Activated CD4-positive, alpha-beta T cell treated with anti-CD3 and anti-CD28 coated beads for 1 hour (primary cell): ENCODE data around the gene MAFB.
"Not testable (repeated sequence)": the region's sequence is repeated elsewhere in the genome, so short reads cannot be mapped to it uniquely, and the experiment has no call there.

Experiments
- DNase-seq: peaks from one replicate; pipeline ENCODE4 v3.0.0-alpha.2; 2020

Gene MAFB

DNA sequence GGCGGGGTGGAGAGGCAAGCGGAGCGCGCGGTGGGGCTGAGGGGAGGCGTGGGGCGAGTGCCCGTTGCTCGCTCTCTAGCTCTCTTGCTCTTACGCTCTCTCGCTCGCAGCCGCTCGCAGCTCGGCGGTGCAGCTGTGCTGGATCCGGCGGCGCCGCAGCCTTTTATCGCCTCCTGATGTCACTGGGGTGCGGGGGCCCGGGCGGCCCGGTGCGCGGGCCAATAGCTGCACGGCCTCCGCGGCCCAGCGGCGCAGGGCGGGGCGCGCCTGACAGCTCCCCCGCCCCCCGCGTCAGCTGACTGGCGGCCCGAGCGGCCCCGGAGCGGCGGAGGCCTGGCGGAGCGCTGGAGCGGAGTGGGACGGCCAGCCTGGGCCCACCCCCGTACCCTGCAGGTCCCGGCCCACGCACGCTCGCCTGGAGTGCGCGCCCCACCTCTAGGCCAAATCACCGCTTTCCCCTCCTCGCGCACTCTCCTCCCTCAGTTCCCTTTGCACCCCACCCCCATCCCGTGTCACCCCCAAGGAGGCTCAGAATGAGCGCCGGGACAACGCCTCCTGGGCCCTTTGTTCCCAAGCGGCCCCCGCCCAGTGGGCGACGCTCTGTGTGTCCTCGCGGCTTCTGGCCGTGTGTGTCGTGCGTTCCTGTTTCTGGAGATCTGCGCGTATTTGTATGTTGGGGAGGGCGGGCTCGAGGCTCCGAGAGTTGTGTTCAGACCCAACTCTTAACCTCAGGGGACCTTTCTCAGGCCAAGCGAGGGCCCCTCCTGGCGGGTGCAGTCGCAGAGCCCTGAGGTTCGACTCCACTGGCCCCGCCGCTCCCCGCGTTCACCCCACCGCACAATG lies at the start of gene MAFB:
Gene MAFB (minus strand): TSS at position 137 of the 843 bp plus-strand sequence. CDS start 386 bp downstream, outside the sequence.
- no peak for DNase-seq

DNA sequence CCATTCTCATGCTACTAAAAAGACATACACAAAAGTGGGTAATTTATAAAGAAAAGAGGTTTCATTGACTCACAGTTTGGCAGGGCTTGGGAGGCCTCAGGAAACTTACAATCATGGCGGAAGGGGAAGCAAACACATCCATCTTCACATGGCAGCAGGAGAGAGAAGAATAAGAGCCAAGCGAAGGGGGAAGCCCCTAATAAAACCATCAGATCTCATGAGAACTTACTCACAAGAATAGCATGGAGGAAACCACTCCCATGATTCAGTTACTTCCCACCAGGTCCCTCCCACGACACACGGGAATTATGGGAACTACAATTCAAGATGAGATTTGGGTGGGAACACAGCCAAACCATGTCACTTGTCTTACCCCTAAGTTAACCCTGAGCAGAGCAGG lies 47.4 kb upstream of the MAFB start:
- not testable (repeated sequence) for DNase-seq

DNA sequence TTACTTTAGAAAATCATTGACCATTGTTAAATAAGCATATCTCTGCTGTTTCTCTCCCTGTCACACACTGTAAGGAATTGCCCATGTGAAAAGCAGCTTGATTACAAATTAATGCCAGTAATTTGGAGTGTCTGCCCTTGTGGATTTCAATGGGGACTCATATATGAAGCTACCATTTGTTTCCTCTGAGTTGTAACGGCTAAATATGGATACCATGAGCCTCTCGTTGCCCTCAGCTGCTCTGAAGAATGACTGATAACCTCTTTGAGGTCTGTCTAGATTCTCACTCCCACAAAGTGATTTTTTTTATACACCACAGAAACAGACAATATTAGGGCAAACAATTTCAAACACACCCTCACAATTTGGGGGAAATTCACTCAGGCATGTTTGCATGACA lies 40.0 kb upstream of the MAFB start:
- no peak for DNase-seq

DNA sequence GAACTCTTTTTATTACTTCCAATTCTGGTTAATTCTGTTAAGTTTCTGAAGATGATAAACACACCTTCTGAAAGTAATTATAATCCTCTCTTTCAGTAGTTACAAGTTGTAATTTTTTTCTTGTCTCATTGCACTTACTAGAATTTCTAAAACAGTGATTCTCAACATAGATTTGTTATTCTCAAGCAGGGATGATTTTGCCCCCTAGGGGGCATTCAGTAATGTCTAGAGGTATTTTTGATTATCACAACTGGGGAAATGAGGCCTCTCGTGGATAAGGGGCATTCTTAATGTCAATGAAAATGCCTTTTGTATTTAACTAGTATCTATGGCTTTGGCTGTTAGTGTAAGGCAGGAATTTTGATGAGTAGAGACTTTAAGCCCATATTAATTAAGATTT lies 39.4 kb upstream of the MAFB start:
- no peak for DNase-seq

DNA sequence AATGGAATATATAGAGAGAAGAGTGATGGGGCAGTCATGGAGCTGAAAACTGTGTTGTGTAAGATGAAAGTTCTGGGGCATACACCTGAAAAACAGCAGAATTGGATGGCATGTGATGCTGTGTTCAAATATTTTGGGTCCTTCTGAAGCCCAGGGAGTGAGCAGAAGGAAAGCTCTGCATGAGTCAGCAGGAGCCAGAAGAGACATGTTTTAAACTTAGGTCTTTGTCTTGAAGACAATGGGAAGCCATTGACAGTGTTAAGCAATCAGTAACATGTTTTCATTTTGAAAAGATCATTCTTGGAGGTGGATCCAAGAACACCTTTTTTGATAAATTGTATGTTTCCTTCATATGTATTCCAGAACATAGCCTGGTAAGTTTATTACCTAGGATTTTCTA lies 38.9 kb upstream of the MAFB start:
- DNase-seq: no peak

DNA sequence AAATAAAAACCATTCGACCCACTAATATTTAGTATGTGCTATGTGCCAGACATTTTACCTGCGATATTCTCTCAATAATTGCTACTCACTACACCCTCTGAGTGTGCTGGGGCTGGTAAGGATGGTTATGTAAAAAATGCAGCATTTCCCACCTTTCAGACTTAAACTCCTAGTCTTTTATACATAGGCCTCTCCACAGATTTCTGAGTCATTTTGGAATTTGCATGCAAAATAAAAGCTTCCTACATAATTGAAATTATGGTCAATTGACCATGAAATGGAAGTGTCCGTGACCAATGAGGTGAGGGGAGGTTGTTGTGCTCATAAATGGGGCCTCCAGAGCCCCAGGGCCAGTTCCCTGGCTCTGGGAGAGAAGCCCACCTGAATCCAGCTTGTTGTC lies 37.7 kb upstream of the MAFB start:
- no peak for DNase-seq

DNA sequence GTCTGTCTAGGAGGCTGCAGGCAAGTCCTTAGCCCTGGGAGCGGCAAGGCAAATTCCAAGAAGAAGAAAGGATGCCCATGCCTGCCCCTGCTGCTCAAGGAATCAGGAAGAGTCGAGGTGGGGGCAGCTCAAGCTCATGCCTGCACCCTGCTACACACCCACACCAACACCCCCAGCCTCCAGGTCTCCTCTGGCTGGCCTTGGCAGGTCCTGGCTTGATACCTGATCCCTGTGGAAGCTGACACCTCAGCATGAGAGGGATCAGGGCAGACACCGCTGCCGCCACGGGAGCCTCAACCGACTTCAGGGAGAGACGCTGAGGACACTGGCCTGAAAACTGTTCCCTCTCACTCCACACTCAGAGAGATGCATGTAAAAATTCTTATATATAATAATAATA lies 35.5 kb upstream of the MAFB start:
- no peak for DNase-seq

DNA sequence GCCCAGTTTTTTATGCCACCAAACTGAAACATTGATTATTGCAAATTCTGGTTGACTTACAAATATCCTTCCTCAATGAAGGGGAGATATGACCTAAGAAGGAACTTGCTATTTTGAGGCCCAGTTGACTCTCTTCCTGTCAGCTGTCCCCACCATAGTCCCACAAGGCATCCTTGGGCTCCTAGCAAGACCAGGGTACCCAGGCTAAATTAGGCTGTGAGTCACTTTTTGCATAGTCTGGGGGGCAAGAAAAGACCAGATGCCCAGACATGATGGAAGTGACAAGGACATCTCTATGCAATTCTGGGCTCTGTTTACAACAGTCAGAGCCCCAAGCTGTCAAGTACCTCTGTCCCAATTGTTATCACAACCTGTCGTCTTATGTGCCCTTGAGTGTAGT lies 31.8 kb upstream of the MAFB start:
- no peak for DNase-seq

DNA sequence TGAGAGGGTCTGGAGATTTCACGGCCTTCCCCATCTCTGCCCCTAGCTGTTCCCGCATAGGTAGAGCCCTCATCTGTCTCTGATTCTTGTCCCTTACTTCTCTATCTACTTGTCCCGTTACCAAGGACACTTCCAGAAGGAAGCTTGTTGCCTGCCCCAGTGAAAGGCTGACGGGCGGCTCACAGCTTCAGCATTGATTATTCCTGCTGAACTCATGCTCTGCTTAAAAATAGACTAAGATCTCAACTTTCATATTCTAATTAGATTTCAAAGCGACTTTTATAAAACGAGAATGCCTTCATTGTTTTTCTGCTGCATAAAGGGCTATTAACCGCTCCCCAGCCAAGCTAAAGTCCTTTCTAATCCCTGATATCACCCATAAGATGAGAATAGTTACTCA lies 31.1 kb upstream of the MAFB start:
- DNase-seq: no peak

DNA sequence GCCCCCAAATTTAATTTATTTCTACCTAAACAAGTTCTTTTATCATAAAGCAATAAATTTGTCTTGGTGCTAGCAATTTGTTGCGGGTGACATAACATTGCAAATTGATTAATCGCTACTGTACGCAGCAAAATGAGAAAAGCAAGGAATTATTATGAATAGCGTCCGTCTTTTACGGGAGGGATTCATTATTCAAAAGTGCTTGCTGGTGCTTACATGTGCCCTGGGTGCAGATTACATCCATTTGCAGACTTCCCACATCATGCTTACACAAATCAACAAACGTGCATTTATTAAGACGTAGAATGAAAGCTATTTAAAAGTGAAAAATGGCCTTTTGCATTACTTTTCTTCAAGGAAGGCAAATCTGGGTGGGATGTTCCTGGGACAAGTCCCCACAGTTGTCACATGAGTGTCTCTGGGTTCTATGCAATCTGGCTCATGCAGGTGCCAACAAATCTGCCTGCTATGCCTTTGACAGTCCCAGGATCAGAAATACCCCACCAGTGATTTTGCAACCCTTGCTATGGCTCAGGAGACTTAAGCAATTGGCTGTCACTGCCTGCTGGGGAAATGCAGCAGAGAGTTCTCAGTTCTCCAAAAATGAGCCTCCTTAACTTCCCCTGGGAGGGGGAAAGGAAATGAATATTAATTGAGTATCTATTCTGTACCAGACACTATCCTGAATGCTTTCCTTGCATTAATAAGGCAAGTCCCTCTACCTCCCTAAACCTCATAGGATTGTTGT lies 30.1 kb upstream of the MAFB start:
- DNase-seq: no peak

DNA sequence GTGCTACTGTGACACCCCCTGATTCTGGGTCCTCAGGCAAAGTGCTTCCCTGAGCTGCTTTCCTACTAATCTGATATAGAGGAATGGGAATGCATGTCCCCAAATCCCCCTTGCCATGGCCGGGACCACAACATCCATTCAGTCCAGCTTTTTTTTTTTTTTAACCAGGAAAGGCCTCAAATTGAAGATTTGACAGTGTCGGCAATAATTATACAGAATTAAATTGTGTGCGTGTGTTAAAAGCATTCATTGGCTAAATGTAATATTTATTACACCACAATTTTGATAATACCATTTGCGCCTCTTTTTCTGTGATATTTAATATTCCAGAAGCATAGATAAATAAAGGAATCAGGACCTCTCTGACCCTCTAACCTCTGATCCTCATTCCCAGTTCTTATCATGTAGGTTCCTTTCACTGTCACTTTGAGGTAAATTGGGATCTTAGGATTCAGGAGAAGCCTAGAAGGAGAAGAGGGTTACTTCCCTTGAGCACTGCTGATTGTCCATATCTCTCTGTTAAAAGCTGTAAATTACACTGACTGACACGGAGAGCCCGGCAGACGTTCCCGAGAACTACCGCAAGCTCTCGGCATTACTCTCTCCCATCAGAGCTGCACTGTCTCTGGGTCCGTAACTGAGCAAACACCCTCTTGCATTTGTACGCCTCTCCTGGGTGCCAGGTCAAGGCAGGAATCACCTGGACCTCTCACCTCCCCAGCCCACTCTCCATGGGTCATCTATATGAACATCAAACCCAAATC lies 29.4 kb upstream of the MAFB start:
- DNase-seq: no peak

DNA sequence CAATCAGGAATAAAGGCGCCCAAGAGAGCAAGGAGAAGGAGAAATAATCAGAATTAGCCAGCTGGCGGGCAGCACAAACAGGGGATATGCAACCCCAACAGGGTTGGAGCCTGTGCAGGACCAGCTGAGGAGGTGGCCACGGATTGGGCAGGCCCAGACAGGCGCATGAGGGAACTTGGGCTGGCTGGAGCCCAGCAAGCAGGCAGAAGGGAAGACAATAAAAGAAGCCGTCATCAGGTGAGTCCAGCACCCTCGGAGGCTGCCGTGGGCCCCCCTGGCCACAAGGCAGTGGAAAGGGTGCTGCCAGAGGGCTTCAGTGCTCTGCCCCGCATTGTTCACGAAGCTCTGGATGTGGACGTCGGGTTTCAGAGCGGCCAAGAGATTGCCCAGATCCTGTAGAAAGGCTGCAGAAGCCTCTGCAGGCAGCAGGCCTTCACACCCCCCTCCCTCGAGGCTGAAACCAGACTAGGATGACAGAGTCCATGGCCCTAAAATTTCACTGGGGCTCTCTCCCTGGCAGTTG lies 28.4 kb upstream of the MAFB start:
- DNase-seq: no peak

DNA sequence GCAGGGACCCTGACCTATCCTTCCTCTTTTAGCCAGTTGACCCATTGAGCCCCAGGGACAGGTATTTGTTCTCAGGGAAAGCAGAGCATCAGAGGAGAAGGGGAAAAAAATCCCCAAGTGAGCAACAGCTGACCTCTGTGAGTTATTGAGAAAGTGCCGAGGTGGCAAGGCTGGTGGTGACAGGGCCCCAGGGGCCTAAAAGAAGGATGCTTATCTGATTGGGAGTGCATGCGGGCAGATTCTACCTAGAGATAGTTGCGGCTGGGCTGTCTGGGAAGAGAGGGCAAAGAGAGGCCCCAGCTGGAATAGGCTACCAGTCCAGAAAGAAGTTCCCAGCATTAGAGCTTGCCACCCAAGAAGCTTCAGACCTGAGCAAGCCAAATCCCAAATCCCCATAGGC lies 26.5 kb upstream of the MAFB start:
- DNase-seq: no peak

DNA sequence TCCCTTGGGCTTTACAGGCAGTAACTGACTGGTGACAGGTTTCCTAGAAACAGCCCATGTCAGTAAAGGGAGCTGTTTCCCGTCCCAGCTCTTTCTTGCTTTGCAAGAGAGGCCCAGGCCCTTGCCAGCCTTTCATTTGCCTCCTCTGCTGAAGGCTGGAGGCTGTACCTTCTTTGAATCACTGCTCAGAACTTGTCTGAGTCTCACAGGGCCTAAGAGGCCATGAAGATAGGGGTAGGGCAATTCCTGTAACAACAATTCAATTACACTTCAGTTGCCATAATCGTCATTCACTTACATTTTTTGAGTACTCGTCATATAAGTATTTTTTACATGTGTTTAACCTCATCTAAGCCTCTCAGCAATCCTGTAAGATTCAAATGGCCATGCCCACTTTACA lies 25.9 kb upstream of the MAFB start:
- DNase-seq: no peak

DNA sequence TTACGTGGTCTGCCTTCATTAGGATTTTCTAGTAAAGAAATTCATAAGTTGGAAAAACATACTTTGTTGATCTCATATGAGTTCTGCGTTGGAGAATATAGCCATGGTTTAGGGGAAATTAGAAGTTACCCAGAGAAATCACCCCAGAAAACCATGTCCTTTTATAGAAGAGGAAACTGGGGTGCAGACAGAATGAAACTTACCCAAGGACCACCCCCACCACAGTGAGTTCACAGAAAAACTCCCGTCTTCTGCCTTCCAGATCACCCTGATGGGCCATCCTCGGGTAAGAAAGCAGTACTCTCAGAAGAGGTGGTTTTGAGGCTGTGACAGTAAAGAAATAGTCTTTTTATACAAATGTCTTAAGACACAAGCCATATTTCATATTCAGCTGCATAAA lies 25.1 kb upstream of the MAFB start:
- DNase-seq: no peak

DNA sequence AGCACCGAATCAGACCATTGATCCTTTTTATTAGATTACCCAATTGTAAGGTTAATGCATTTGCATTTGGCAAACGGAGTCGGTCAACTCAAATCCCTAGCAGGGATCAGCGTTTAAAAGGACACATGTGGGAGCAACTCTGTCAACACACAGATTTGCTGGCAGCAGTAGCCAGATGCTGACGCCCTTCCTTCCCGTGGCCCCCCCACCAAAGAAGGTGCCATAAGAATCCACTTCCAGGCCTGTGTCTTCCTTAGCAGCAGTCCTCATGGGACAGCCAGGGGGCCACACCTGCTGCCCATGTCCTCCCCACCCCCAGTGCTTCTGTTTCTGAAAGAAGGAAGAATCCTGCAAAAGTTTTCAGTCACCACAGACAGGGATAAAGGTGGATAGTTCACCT lies 24.5 kb upstream of the MAFB start:
- no peak for DNase-seq

DNA sequence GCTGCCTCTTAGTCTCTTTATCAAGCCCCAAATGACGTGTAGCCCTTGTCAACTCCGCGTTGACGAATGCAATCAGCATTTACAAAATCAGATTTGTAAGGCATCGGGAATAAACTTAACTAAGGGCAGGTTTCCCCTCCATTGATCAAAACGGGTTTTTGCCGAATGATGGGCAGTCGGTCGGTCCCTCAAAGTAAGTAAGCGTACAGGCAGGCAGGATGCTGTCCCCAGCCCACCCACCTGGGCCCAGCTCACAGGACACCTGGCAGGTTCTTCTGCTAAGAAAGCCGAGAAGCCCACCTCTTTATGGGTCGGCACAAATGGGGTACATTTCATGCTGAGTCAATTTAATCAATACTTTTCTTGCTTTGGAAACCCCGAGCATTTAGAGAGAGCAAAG lies 22.0 kb upstream of the MAFB start:
- no peak for DNase-seq

DNA sequence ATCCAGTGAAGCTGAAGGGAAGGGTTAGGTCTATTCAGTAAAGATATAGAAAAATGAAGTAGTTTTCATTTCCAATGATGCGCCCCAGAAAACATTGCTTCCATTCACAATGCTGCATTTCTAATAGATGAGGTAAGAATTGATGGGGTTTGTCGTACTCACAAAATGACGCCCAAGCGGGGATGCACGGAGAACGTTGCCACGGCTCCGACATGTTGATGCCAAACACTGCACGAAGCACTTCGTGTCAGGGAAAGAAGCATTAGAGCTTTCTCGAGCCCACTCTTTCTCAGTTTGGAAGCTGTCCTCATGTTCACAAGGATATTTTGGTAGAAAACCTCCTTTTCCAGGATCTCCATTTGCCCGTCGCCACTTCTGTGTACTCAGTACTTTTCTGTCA lies 21.6 kb upstream of the MAFB start:
- no peak for DNase-seq

DNA sequence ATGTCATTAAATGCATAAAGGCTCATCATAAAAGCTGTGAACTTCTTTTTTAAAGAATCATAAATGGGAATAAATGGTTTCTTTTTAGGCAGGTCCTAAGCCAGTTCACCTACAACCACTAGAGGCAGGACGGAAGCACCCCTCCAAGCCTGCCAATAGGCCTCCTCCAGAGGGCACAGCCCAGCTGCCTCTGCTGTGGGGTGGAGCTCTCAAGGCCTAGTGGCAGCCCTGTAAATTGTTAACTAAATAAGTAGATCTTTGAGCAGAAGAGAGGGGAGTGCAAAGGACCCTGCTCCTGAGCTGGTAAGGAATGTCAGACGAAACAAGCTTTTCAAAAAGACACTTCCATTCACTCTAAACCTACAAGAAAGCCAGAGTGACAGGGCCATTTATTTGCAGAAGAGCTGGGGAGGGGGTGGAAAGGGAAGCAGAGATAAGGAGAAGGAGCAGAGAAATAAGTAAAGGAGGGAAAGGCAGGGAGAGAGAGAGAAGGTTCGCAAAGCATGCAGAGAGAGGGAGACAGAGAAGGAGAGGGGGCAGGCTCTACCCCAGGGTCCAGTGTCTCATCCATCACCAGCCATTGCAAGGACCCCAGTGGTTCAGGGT lies 18.0 kb upstream of the MAFB start:
- DNase-seq: no peak

DNA sequence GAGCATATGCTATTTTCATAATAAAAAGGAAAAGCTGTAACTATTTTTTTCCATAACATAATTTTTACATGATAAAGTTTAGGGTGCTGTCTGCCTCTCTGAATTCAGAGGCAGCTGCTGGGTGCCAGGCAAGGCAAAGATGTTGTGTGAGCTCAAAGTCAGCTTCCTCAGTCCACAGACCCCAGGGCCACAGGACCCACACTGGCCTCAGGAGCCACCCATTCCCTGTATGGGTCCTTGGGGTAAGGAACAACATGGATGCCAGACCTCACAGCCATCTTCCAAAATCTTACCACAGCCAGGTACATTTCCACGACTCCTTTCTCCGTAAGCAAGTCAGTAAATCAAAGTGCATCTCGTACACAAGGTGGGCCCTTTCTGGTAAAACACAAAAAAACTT lies 16.4 kb upstream of the MAFB start:
- DNase-seq: no peak

DNA sequence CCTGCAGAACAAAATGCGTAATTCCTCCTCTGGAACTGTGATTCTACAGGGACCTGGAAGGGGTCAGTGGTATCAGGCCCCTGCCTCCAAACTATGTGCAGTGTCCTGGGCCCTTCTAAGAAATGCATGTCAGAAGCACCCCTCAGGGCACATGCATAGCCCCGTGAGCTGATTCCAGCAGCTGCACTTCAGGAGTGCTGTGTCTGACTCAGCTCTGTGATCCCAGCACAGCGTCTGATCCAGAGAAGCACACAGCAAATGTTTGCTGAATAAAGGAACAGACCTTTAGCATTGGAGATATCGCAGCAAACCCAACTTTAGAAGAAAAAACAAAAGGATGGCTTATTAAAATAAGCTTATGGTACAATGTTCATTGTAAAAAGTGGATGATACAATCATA lies 15.8 kb upstream of the MAFB start:
- no peak for DNase-seq

DNA sequence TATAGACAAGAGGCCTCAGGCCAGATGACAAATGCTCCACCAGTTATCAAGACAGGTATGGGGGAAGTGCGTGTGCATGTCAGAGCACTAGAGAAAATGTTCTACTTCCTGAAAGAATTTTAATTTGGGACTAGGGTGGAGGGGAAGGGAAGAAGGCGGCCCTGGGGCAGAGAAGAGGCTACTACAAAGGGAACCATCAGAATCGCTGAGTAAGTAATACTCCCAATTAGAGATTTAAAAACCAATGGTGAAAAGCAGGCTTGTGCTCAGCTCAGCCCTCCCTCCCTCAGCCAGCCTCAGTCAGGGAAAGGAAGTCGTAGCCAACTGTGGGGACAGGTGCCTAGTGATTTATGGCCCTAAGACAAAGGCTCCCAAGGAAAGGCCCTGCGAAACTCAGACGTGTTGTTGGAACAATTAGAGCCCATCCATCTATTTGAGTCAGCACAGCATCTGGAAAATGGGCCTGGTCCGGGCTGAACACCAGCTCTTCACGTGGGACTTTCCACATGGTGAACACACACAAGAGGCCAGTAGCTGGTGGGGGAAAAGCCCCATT lies 15.0 kb upstream of the MAFB start:
- DNase-seq: no peak

DNA sequence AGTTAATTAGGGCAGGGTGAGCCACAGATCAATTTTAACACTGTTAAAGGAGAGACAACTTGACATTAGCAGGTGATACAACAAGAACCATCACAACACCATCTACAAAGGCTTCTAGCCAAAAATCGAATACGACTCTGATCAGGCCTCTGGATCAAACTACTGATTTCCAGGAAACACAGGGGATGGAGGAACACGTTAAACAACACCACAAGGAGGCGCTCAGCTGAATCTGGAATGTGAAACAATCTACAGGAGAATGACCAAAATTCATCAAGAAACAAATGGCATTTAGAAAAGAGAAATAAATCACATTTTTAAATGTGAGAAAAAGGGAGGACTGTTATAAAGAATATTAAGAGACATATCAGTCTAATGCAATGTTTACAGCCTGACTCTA lies 13.5 kb upstream of the MAFB start:
- DNase-seq: no peak
